ENCODE results near the gene INCA1. TPM values are rescaled to one million over a fixed set of nuclear protein-coding genes. Genes with fewer than 3 reads are reported as not detected.

INCA1 gene
- total RNA-seq, 1 donor from 2014 or later: 1.7 TPM

DNA sequence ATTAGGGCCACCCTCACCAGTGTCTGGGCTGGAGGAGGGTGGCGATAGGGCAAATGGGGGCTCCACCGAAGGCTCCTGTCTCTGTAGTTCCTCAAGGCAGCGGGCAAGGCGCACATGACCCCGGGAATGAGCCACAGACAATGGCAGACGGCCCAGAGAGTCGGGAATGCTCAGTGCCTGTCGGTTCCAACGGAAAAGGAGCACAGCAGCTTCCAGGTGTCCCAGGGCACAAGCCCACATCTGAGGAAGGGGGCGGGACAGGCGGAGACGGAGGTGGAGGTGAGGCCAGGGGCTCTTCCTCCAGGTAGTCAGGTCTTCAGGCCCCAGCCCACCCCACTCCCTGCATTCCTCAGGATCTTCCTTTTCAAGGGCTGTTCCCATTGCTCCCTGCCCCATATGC lies 24.6 kb downstream of the INCA1 start:
- DNase-seq (ENCODE audit: extremely low spot score in 2 of 2): no peak
- no peaks in the 10 kb centered on the region for H3K9me3 ChIP-seq
- peaks cover 23% of the 10 kb centered on the region for H3K4me1 ChIP-seq
- no peak overlapping the region for H3K4me3 ChIP-seq
- intact Hi-C loops (cut with DNase I): no loop called here
- H3K27ac ChIP-seq: no peak overlapping the region
- peaks cover 0 to 49% of the 10 kb centered on the region in 2 donors for H3K36me3 ChIP-seq
- TF ChIP-seq POLR2AphosphoS5 (IDR thresholded peaks at IDR 0.05; ENCODE audit: insufficient read depth in 1 of 2, low read depth in 1 of 2) (no peak), POLR2A (IDR thresholded peaks at IDR 0.05) (no peak)
- TF ChIP-seq, protein P1, sequence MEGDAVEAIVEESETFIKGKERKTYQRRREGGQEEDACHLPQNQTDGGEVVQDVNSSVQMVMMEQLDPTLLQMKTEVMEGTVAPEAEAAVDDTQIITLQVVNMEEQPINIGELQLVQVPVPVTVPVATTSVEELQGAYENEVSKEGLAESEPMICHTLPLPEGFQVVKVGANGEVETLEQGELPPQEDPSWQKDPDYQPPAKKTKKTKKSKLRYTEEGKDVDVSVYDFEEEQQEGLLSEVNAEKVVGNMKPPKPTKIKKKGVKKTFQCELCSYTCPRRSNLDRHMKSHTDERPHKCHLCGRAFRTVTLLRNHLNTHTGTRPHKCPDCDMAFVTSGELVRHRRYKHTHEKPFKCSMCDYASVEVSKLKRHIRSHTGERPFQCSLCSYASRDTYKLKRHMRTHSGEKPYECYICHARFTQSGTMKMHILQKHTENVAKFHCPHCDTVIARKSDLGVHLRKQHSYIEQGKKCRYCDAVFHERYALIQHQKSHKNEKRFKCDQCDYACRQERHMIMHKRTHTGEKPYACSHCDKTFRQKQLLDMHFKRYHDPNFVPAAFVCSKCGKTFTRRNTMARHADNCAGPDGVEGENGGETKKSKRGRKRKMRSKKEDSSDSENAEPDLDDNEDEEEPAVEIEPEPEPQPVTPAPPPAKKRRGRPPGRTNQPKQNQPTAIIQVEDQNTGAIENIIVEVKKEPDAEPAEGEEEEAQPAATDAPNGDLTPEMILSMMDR (IDR thresholded peaks at IDR 0.05): no peak
- no peaks in the 10 kb centered on the region for H3K27me3 ChIP-seq

DNA sequence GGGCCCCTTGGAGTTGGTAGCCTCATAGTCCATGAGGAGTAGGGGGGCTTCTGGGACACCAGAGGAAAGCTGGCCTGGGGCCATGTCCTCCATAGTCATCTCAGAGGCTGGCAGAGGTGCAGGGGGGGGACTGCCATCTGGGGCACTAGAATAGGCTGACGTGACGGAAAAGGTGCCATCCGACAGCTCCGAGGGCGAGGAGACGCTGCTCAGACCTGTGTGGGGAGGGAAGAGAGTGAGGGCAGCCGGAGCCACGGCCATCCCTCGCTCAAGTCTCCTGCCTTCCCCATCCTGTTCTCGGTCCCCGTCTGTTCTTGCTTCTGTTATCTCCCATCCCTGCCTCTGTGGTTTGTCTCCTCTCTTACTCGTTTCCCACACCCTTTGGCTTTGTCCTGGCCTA lies 25.0 kb downstream of the INCA1 start:
- peaks cover 23% of the 10 kb centered on the region for H3K4me1 ChIP-seq
- H3K4me3 ChIP-seq: no peak overlapping the region
- TF ChIP-seq, protein P1 (IDR thresholded peaks at IDR 0.05): no peak
- TF ChIP-seq POLR2AphosphoS5 (IDR thresholded peaks at IDR 0.05; ENCODE audit: insufficient read depth in 1 of 2, low read depth in 1 of 2): no peak
- no peak for TF ChIP-seq POLR2A (IDR thresholded peaks at IDR 0.05)
- intact Hi-C loops (cut with DNase I): no loop called here
- H3K27me3 ChIP-seq: no peaks in the 10 kb centered on the region
- no peak overlapping the region for H3K27ac ChIP-seq
- H3K36me3 ChIP-seq: peaks cover 0 to 45% of the 10 kb centered on the region in 2 donors
- DNase-seq (ENCODE audit: extremely low spot score in 2 of 2): no peak
- no peaks in the 10 kb centered on the region for H3K9me3 ChIP-seq

DNA sequence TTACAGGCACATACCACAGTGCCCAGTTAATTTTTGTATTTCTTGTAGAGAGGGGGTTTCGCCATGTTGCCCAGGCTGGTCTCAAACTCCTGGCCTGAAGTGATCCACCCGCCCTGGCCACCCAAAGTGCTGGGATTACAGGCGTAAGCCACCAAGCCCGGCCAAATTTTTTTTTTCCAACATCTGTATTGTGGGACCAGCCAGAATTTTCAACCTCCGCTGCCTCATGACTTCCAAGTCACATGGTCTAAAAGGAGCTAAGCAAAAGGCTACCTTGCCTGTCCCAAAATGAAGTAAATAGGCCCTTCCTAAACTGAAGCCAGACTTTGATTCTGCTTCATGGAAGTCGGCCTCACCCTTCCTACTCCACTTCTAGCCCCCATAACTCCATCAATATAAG lies 25.5 kb downstream of the INCA1 start:
- H3K4me1 ChIP-seq: peaks cover 23% of the 10 kb centered on the region
- intact Hi-C loops (cut with DNase I): no loop called here
- no peaks in the 10 kb centered on the region for H3K9me3 ChIP-seq
- H3K27me3 ChIP-seq: no peaks in the 10 kb centered on the region
- peaks cover 0 to 40% of the 10 kb centered on the region in 2 donors for H3K36me3 ChIP-seq
- TF ChIP-seq POLR2A (IDR thresholded peaks at IDR 0.05) (no peak), POLR2AphosphoS5 (IDR thresholded peaks at IDR 0.05; ENCODE audit: insufficient read depth in 1 of 2, low read depth in 1 of 2) (no peak)
- TF ChIP-seq, protein P1 (IDR thresholded peaks at IDR 0.05): no peak
- H3K4me3 ChIP-seq: no peak overlapping the region
- no peak overlapping the region for H3K27ac ChIP-seq
- no peak for DNase-seq (ENCODE audit: extremely low spot score in 2 of 2)

GRCh38 chr17:4970273-4970672 lies 27.0 kb downstream of the INCA1 start:
- no peak for DNase-seq (ENCODE audit: extremely low spot score in 2 of 2)
- Histone ChIP-seq H3K9me3 (no peaks in the 10 kb centered on the region), H3K27me3 (no peaks in the 10 kb centered on the region), H3K27ac (peak overlapping the region; percentile 96), H3K4me1 (peaks cover 38% of the 10 kb centered on the region), H3K4me3 (no peak overlapping the region), H3K36me3 (peaks cover 0 to 29% of the 10 kb centered on the region in 2 donors)
- intact Hi-C loops (cut with DNase I): no loop called here
- no peak for TF ChIP-seq POLR2AphosphoS5 (IDR thresholded peaks at IDR 0.05; ENCODE audit: insufficient read depth in 1 of 2, low read depth in 1 of 2)
- no peak for TF ChIP-seq POLR2A (IDR thresholded peaks at IDR 0.05)
- TF ChIP-seq, protein P1 (IDR thresholded peaks at IDR 0.05): no peak

DNA sequence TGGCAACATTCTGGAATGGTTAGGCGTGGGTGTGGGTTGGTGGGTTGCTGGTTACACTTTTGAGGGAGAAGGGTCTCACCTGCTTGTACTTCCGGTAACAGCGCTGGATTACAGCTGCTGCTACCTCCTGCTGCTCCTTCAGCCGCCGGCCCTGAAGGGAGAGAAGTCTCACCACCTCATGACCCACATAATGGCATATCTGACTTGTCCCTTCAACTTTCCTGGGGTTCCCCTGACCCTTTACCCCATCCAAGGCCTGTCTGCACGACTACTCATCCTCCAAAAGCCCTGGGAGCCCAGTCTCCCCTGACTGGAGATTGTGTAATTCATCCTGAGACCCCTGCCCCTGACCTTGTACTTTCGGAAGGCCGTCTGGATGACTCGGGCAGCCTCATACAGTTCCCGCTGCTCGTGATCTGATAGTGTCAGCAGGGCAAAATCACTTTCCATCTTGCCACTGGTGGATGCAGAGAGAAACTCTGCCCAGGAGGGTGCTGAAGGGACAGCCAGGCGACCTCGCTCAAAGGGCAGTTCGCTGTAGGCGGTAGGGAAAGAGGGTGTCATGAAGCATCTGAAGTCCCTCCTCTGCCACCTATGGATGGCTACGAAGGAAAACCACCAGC lies 27.7 kb downstream of the INCA1 start:
- no peak for DNase-seq (ENCODE audit: extremely low spot score in 2 of 2)
- Histone ChIP-seq H3K36me3 (peaks cover 0 to 29% of the 10 kb centered on the region in 2 donors), H3K9me3 (no peaks in the 10 kb centered on the region), H3K27ac (peak overlapping the region; percentile 96), H3K27me3 (no peaks in the 10 kb centered on the region), H3K4me3 (peak overlapping the region; percentile 68 to 72), H3K4me1 (peaks cover 44% of the 10 kb centered on the region)
- TF ChIP-seq, protein P1 (IDR thresholded peaks at IDR 0.05): no peak
- no peak for TF ChIP-seq POLR2A (IDR thresholded peaks at IDR 0.05)
- TF ChIP-seq POLR2AphosphoS5 (IDR thresholded peaks at IDR 0.05; ENCODE audit: insufficient read depth in 1 of 2, low read depth in 1 of 2): no peak
- intact Hi-C loops (cut with DNase I): no loop called here
